ENCODE measurements around the gene ACSM2A. TPM values are rescaled to one million over a fixed set of nuclear protein-coding genes. Genes with fewer than 3 reads are reported as not detected.
A peak's percentile ranks its signal among the peaks of the same experiment; 100 is the strongest.
"Not testable (repeated sequence)": the region's sequence is repeated elsewhere in the genome, so short reads cannot be mapped to it uniquely, and the experiment has no call there.

ACSM2A gene
- total RNA-seq, 1 donor from 2014 or later: not detected

GRCh38 chr16:20430948-20431347 lies 20.4 kb upstream of the ACSM2A start:
- Mint-ChIP-seq H3K4me1 (no peaks in the 10 kb centered on the region), H3K27me3 (ENCODE audit: low read depth) (peaks cover 4% of the 10 kb centered on the region)
- no peak for TF ChIP-seq CTCF (conservative IDR thresholded peaks at IDR 0.05)

GRCh38 chr16:20438950-20439349 lies 12.4 kb upstream of the ACSM2A start:
- H3K27me3 Mint-ChIP-seq (ENCODE audit: low read depth); H3K4me1 Mint-ChIP-seq; DNase-seq (ENCODE audit: low read depth, low spot score); H3K9me3 Mint-ChIP-seq; H3K36me3 Mint-ChIP-seq (ENCODE audit: low read depth); H3K4me3 Mint-ChIP-seq; H3K27ac Mint-ChIP-seq (ENCODE audit: unreplicated experiment): not testable (repeated sequence)

More at GRCh38 chr16:20430948-20431347, 20.4 kb upstream of the ACSM2A start:
- Mint-ChIP-seq H3K4me3 (no peak overlapping the region), H3K27ac (ENCODE audit: unreplicated experiment) (peak overlapping the region; percentile 37), H3K9me3 (peaks cover 2% of the 10 kb centered on the region), H3K36me3 (ENCODE audit: low read depth) (no peaks in the 10 kb centered on the region)
- DNase-seq (ENCODE audit: low read depth, low spot score): no peak

- H3K4me3 Mint-ChIP-seq; DNase-seq (ENCODE audit: low read depth, low spot score); H3K4me1 Mint-ChIP-seq; H3K36me3 Mint-ChIP-seq (ENCODE audit: low read depth); H3K27me3 Mint-ChIP-seq (ENCODE audit: low read depth); H3K27ac Mint-ChIP-seq (ENCODE audit: unreplicated experiment); H3K9me3 Mint-ChIP-seq: not testable (repeated sequence)
Observed at GRCh38 chr16:20439820-20440231, 11.5 kb upstream of the ACSM2A start.

- not testable (repeated sequence) for H3K36me3 Mint-ChIP-seq (ENCODE audit: low read depth); H3K4me1 Mint-ChIP-seq; H3K27me3 Mint-ChIP-seq (ENCODE audit: low read depth); H3K9me3 Mint-ChIP-seq; H3K4me3 Mint-ChIP-seq; H3K27ac Mint-ChIP-seq (ENCODE audit: unreplicated experiment); DNase-seq (ENCODE audit: low read depth, low spot score)
Observed at GRCh38 chr16:20440731-20441130, 10.6 kb upstream of the ACSM2A start.

GRCh38 chr16:20441191-20441590 lies 10.1 kb upstream of the ACSM2A start:
- H3K27ac Mint-ChIP-seq (ENCODE audit: unreplicated experiment): no peak overlapping the region
- no peaks in the 10 kb centered on the region for H3K9me3 Mint-ChIP-seq
- no peak overlapping the region for H3K4me3 Mint-ChIP-seq
- H3K36me3 Mint-ChIP-seq (ENCODE audit: low read depth): no peaks in the 10 kb centered on the region
- no peaks in the 10 kb centered on the region for H3K4me1 Mint-ChIP-seq
- H3K27me3 Mint-ChIP-seq (ENCODE audit: low read depth): no peaks in the 10 kb centered on the region
- DNase-seq (ENCODE audit: low read depth, low spot score): no peak
- no peak for TF ChIP-seq CTCF (conservative IDR thresholded peaks at IDR 0.05)

GRCh38 chr16:20441859-20442258 lies 9.5 kb upstream of the ACSM2A start:
- not testable (repeated sequence) for H3K36me3 Mint-ChIP-seq (ENCODE audit: low read depth); H3K27ac Mint-ChIP-seq (ENCODE audit: unreplicated experiment)

GRCh38 chr16:20446652-20447393 lies 4.5 kb upstream of the ACSM2A start:
- H3K27me3 Mint-ChIP-seq (ENCODE audit: low read depth); H3K9me3 Mint-ChIP-seq; H3K36me3 Mint-ChIP-seq (ENCODE audit: low read depth); DNase-seq (ENCODE audit: low read depth, low spot score); H3K27ac Mint-ChIP-seq (ENCODE audit: unreplicated experiment); H3K4me3 Mint-ChIP-seq; H3K4me1 Mint-ChIP-seq: not testable (repeated sequence)

More at GRCh38 chr16:20441859-20442258, 9.5 kb upstream of the ACSM2A start:
- not testable (repeated sequence) for H3K9me3 Mint-ChIP-seq; H3K27me3 Mint-ChIP-seq (ENCODE audit: low read depth); H3K4me1 Mint-ChIP-seq; H3K4me3 Mint-ChIP-seq; DNase-seq (ENCODE audit: low read depth, low spot score)

- H3K4me1 Mint-ChIP-seq; H3K9me3 Mint-ChIP-seq; H3K4me3 Mint-ChIP-seq; H3K27ac Mint-ChIP-seq (ENCODE audit: unreplicated experiment); H3K27me3 Mint-ChIP-seq (ENCODE audit: low read depth); H3K36me3 Mint-ChIP-seq (ENCODE audit: low read depth); DNase-seq (ENCODE audit: low read depth, low spot score): not testable (repeated sequence)
Observed at GRCh38 chr16:20453633-20454032, 2.3 kb downstream of the ACSM2A start.

- not testable (repeated sequence) for DNase-seq (ENCODE audit: low read depth, low spot score); H3K4me1 Mint-ChIP-seq; H3K4me3 Mint-ChIP-seq; H3K9me3 Mint-ChIP-seq; H3K27ac Mint-ChIP-seq (ENCODE audit: unreplicated experiment); H3K36me3 Mint-ChIP-seq (ENCODE audit: low read depth)
- H3K27me3 Mint-ChIP-seq (ENCODE audit: low read depth): peaks cover 15% of the 10 kb centered on the region
Observed at GRCh38 chr16:20459227-20459626, 7.9 kb downstream of the ACSM2A start.

- not testable (repeated sequence) for H3K27ac Mint-ChIP-seq (ENCODE audit: unreplicated experiment); DNase-seq (ENCODE audit: low read depth, low spot score); H3K9me3 Mint-ChIP-seq; H3K4me3 Mint-ChIP-seq; H3K4me1 Mint-ChIP-seq; H3K36me3 Mint-ChIP-seq (ENCODE audit: low read depth)
- peaks cover 17% of the 10 kb centered on the region for H3K27me3 Mint-ChIP-seq (ENCODE audit: low read depth)
Observed at GRCh38 chr16:20460313-20460712, 9.0 kb downstream of the ACSM2A start.

GRCh38 chr16:20468954-20469353 lies 17.6 kb downstream of the ACSM2A start:
- H3K36me3 Mint-ChIP-seq (ENCODE audit: low read depth); H3K4me3 Mint-ChIP-seq; DNase-seq (ENCODE audit: low read depth, low spot score); H3K27ac Mint-ChIP-seq (ENCODE audit: unreplicated experiment); H3K9me3 Mint-ChIP-seq; H3K4me1 Mint-ChIP-seq: not testable (repeated sequence)
- H3K27me3 Mint-ChIP-seq (ENCODE audit: low read depth): peaks cover 54% of the 10 kb centered on the region

- not testable (repeated sequence) for H3K9me3 Mint-ChIP-seq; H3K27ac Mint-ChIP-seq (ENCODE audit: unreplicated experiment); H3K36me3 Mint-ChIP-seq (ENCODE audit: low read depth); DNase-seq (ENCODE audit: low read depth, low spot score); H3K4me1 Mint-ChIP-seq; H3K4me3 Mint-ChIP-seq
- H3K27me3 Mint-ChIP-seq (ENCODE audit: low read depth): peaks cover 55% of the 10 kb centered on the region
Observed at GRCh38 chr16:20469930-20470329, 18.6 kb downstream of the ACSM2A start.
